HCT116 (cell line): Measurements from ENCODE around the gene DAAM1. TPM values are rescaled to one million over a fixed set of nuclear protein-coding genes. Genes with fewer than 3 reads are reported as not detected.

Experiments used
- ATAC-seq: fragments of 200-7000 bp; cut with Tn5 transposase; 2 replicates; pipeline ENCODE4 v1.9.1; 2020; ENCODE audit warnings: mild to moderate bottlenecking, moderate library complexity
- BruUV-seq: library from RNA; stranded (reverse); fragments of 400-500 nt; replicated peaks from 2 replicates; lab custom pipeline; 2021; lab: Mats Ljungman, UMichigan
- CTCF ChIA-PET: fragments of 300-600 bp; sonication (Branson Sonifier 250); formaldehyde crosslinking; loops from one replicate; lab custom pipeline; 2021; ENCODE audit warnings: antibody characterized with exemption; lab: Charles Lee
- POLR2A ChIA-PET: fragments of 300-600, 350-600 bp; sonication (Branson Sonifier 250); formaldehyde crosslinking; loops from one replicate; lab custom pipeline; 2021; ENCODE audit warnings: antibody characterized with exemption; lab: Charles Lee
- RAD21 ChIA-PET, 2 experiments: fragments of 300-600 bp; sonication (Branson Sonifier 250); formaldehyde crosslinking; loops; one replicate each; lab custom pipeline; 2023; ENCODE audit warnings: low total read pairs in 2 of 2; ENCODE audit not compliant: uncharacterized antibody in 2 of 2, unreplicated experiment in 2 of 2, low non-redundant PET in 1 of 2; lab: Charles Lee
- DNase-seq: peaks from one replicate; pipeline ENCODE4 v3.0.0-alpha.2; 2010; ENCODE audit warnings: low read depth, low spot score
- H2AFZ ChIP-seq: fragments of 200-600 bp; shearing (Covaris generic), sonication (generic); 2 replicates; pipeline ENCODE4 v1.6.1; 2017; ENCODE audit warnings: low read depth, mixed run types, mixed read lengths, antibody characterized with exemption, low read length; ENCODE audit not compliant: poor library complexity, severe bottlenecking
- H3K27ac ChIP-seq: 2 replicates; pipeline ENCODE4 v1.5.1; 2012; ENCODE audit warnings: low read depth, low read length
- H3K27me3 ChIP-seq: fragments of 200-600 bp; sonication (generic); 2 replicates; pipeline ENCODE4 v1.6.1; 2016; ENCODE audit warnings: mixed run types, low read length, mixed read lengths; ENCODE audit not compliant: insufficient read depth
- H3K36me3 ChIP-seq, 2 experiments: fragments of 200-500 bp in 1 of 2; fragments of 200-600 bp in 1 of 2; sonication (Bioruptor generic) in 1 of 2; sonication (generic) in 1 of 2; 2 replicates each; pipeline versions ENCODE4 v1.5.1 to v1.6.1; 2014 to 2016; ENCODE audit warnings: low read length in 2 of 2, inconsistent platforms in 1 of 2, mixed read lengths in 1 of 2, mixed run types in 1 of 2; ENCODE audit not compliant: insufficient read depth in 2 of 2, control insufficient read depth in 1 of 2
- H3K4me1 ChIP-seq, 2 experiments: fragments of 200-600 bp in 1 of 2; sonication (generic) in 1 of 2; 2 replicates each; pipeline versions ENCODE4 v1.5.1 to v1.6.1; 2012 to 2017; ENCODE audit warnings: low read length in 2 of 2, inconsistent platforms in 1 of 2, mild to moderate bottlenecking in 1 of 2, mixed read lengths in 1 of 2, mixed run types in 1 of 2, moderate library complexity in 1 of 2; ENCODE audit not compliant: insufficient read depth in 2 of 2, control insufficient read depth in 1 of 2
- H3K4me2 ChIP-seq: fragments of 200-600 bp; sonication (generic); 2 replicates; pipeline ENCODE4 v1.6.1; 2017; ENCODE audit warnings: mixed run types, low read length, mixed read lengths
- H3K4me3 ChIP-seq, 2 experiments: fragments of 200-600 bp in 1 of 2; sonication (generic) in 1 of 2; replicated peaks in 1 of 2; 2 replicates each; pipeline ENCODE4 v1.5.1; 2011 to 2016; ENCODE audit warnings: low read length in 2 of 2, control low read depth in 1 of 2, low read depth in 1 of 2, mild to moderate bottlenecking in 1 of 2, mixed read lengths in 1 of 2, mixed run types in 1 of 2
- H3K79me2 ChIP-seq: fragments of 200-600 bp; sonication (generic); 2 replicates; pipeline ENCODE4 v1.6.1; 2017; ENCODE audit warnings: mild to moderate bottlenecking, mixed run types, low read length, moderate library complexity, mixed read lengths; ENCODE audit not compliant: insufficient read depth
- H3K9ac ChIP-seq: fragments of 200-600 bp; sonication (generic); 2 replicates; pipeline ENCODE4 v1.6.1; 2016; ENCODE audit warnings: low read length, mixed read lengths
- H3K9me2 ChIP-seq: fragments of 200-600 bp; sonication (generic), shearing (Covaris generic); 2 replicates; pipeline ENCODE4 v1.6.1; 2017; ENCODE audit warnings: mixed run types, mild to moderate bottlenecking, moderate library complexity; ENCODE audit not compliant: insufficient read depth
- H3K9me3 ChIP-seq, 2 experiments: fragments of 200-500 bp in 1 of 2; fragments of 200-600 bp in 1 of 2; sonication (Bioruptor generic) in 1 of 2; sonication (generic) in 1 of 2; 2 replicates each; pipeline ENCODE4 v1.6.1; 2014 to 2017; ENCODE audit warnings: low read length in 2 of 2, mixed read lengths in 2 of 2, inconsistent platforms in 1 of 2, low read depth in 1 of 2, mild to moderate bottlenecking in 1 of 2, mixed run types in 1 of 2, moderate library complexity in 1 of 2; ENCODE audit not compliant: control insufficient read depth in 1 of 2, insufficient read depth in 1 of 2
- H4K20me1 ChIP-seq: fragments of 200-600 bp; sonication (generic), shearing (Covaris generic); 2 replicates; pipeline ENCODE4 v1.6.1; 2017; ENCODE audit warnings: mixed run types, mild to moderate bottlenecking, moderate library complexity; ENCODE audit not compliant: insufficient read depth
- CBX3 ChIP-seq: IDR thresholded peaks from 2 replicates; pipeline ENCODE4 v1.6.1; 2012; ENCODE audit warnings: low read depth
- CEBPB ChIP-seq: IDR thresholded peaks from 2 replicates; pipeline ENCODE4 v1.6.1; 2012; ENCODE audit warnings: low read depth
- EZH2phosphoT487 ChIP-seq: fragments of 200-600 bp; IDR thresholded peaks from 2 replicates; pipeline ENCODE4 v1.6.1; 2018; ENCODE audit warnings: antibody characterized with exemption, borderline replicate concordance
- JUND ChIP-seq: IDR thresholded peaks from 2 replicates; pipeline ENCODE4 v1.6.1; 2012
- POLR2AphosphoS5 ChIP-seq: IDR thresholded peaks from 2 replicates; pipeline ENCODE4 v1.6.1; 2011; ENCODE audit warnings: mild to moderate bottlenecking, low read depth, low read length, moderate library complexity
- RAD21 ChIP-seq: IDR thresholded peaks from 2 replicates; pipeline ENCODE4 v1.6.1; 2012; ENCODE audit warnings: low read depth, mild to moderate bottlenecking
- intact Hi-C: fragments of 100-400 bp; cut with micrococcal nuclease; formaldehyde crosslinking; loops from 2 replicates; pipeline ENCODE4 v1.10.0; 2022
- total RNA-seq: library from RNA; stranded (reverse); gene quantifications from one replicate; pipeline ENCODE4 v1.2.1, GENCODE V29; 2021; ENCODE audit not compliant: unreplicated experiment
- TF ChIP-seq, protein P1 (sequence below): IDR thresholded peaks from 2 replicates; pipeline ENCODE4 v1.6.1; 2012
- TF ChIP-seq, protein P2 (sequence below): IDR thresholded peaks from 2 replicates; pipeline ENCODE4 v1.6.1; 2011; ENCODE audit warnings: mild to moderate bottlenecking, low read length, moderate library complexity; ENCODE audit not compliant: insufficient replicate concordance; ENCODE audit errors: extremely low read depth
- TF ChIP-seq, protein P3 (sequence below): IDR thresholded peaks from 2 replicates; pipeline ENCODE4 v1.6.1; 2012; ENCODE audit warnings: low read depth
- TF ChIP-seq, protein P4 (sequence below): IDR thresholded peaks from 2 replicates; pipeline ENCODE4 v1.6.1; 2012

Gene DAAM1
- total RNA-seq, 1 experiment from 2014 or later = 10.7 TPM

DNA sequence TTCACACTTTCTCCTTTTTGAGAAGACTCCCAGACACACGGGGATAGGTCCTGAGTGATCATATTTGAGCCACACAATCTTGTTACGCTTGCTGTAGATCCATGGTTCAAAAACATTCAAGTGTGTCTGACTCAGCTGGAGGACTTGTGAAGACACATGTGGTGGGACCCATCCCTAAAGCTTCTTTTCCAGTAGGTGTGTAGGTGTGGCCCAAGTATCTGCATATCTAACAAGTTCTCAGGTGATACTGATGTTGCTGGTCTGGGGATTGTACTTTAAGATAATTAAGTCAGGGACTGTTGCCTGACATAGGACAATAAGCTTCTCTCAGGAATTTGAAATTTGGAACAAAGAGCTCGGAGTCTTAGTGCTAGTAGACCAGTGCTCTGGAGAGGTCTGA lies 4.1 kb upstream of the DAAM1 start:
- no peaks in the 10 kb centered on the region for H3K36me3 ChIP-seq
- RAD21 ChIA-PET = no interaction called here
- TF ChIP-seq, protein P1, sequence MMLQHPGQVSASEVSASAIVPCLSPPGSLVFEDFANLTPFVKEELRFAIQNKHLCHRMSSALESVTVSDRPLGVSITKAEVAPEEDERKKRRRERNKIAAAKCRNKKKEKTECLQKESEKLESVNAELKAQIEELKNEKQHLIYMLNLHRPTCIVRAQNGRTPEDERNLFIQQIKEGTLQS = no peak
- TF ChIP-seq, protein P2, sequence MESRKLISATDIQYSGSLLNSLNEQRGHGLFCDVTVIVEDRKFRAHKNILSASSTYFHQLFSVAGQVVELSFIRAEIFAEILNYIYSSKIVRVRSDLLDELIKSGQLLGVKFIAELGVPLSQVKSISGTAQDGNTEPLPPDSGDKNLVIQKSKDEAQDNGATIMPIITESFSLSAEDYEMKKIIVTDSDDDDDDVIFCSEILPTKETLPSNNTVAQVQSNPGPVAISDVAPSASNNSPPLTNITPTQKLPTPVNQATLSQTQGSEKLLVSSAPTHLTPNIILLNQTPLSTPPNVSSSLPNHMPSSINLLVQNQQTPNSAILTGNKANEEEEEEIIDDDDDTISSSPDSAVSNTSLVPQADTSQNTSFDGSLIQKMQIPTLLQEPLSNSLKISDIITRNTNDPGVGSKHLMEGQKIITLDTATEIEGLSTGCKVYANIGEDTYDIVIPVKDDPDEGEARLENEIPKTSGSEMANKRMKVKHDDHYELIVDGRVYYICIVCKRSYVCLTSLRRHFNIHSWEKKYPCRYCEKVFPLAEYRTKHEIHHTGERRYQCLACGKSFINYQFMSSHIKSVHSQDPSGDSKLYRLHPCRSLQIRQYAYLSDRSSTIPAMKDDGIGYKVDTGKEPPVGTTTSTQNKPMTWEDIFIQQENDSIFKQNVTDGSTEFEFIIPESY = no peak
- TF ChIP-seq CBX3 (no peak), JUND (no peak)
- TF ChIP-seq, all 23 proteins: peak for 0
- ChIA-PET CTCF (no interaction called here), POLR2A (no interaction called here)
- BruUV-seq = no TSS peak
- H3K9ac ChIP-seq = no peak overlapping the region
- intact Hi-C loops = no loop called here
- no peaks in the 10 kb centered on the region for H3K79me2 ChIP-seq
- no peaks in the 10 kb centered on the region for H4K20me1 ChIP-seq
- ATAC-seq (no peak), DNase-seq (no peak)
- peaks cover 33% of the 10 kb centered on the region for H3K27me3 ChIP-seq
- H3K9me2 ChIP-seq = no peaks in the 10 kb centered on the region
- H3K4me2 ChIP-seq = no peak overlapping the region
- no peak overlapping the region for H2AFZ ChIP-seq
- no peak overlapping the region for H3K27ac ChIP-seq
- peaks cover 3 to 9% of the 10 kb centered on the region in 2 experiments; a peak in 2 of 4 replicates for H3K4me1 ChIP-seq
- no peak overlapping the region for H3K4me3 ChIP-seq
- no peaks in the 10 kb centered on the region for H3K9me3 ChIP-seq

DNA sequence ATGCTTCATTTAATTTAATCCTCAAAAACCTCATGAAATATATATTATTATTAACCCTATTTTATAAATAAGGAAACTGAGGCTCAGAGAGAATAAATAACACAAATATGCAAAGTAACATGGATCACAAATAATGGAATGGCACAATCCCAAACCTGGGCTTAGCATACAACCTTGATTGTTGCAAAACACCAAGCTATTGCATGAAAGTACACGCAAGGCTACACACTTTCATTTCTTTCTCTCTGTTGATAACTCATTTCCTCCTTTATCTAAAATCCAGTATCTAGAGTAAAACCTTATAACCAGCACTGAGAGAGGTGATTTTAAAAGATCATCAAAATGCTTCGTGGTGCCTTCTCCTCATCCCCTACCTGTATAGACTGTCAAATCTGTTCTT lies 2.8 kb upstream of the DAAM1 start:
- peaks cover 33% of the 10 kb centered on the region for H3K27me3 ChIP-seq
- no peaks in the 10 kb centered on the region for H4K20me1 ChIP-seq
- H3K79me2 ChIP-seq = no peaks in the 10 kb centered on the region
- CTCF ChIA-PET = no interaction called here
- H3K4me1 ChIP-seq = peaks cover 9 to 20% of the 10 kb centered on the region in 2 experiments; a peak in 3 of 4 replicates
- no peak overlapping the region for H2AFZ ChIP-seq
- TF ChIP-seq, protein P3, sequence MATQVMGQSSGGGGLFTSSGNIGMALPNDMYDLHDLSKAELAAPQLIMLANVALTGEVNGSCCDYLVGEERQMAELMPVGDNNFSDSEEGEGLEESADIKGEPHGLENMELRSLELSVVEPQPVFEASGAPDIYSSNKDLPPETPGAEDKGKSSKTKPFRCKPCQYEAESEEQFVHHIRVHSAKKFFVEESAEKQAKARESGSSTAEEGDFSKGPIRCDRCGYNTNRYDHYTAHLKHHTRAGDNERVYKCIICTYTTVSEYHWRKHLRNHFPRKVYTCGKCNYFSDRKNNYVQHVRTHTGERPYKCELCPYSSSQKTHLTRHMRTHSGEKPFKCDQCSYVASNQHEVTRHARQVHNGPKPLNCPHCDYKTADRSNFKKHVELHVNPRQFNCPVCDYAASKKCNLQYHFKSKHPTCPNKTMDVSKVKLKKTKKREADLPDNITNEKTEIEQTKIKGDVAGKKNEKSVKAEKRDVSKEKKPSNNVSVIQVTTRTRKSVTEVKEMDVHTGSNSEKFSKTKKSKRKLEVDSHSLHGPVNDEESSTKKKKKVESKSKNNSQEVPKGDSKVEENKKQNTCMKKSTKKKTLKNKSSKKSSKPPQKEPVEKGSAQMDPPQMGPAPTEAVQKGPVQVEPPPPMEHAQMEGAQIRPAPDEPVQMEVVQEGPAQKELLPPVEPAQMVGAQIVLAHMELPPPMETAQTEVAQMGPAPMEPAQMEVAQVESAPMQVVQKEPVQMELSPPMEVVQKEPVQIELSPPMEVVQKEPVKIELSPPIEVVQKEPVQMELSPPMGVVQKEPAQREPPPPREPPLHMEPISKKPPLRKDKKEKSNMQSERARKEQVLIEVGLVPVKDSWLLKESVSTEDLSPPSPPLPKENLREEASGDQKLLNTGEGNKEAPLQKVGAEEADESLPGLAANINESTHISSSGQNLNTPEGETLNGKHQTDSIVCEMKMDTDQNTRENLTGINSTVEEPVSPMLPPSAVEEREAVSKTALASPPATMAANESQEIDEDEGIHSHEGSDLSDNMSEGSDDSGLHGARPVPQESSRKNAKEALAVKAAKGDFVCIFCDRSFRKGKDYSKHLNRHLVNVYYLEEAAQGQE = no peak
- TF ChIP-seq POLR2AphosphoS5 = no peak
- no peak for TF ChIP-seq EZH2phosphoT487
- TF ChIP-seq, protein P4, sequence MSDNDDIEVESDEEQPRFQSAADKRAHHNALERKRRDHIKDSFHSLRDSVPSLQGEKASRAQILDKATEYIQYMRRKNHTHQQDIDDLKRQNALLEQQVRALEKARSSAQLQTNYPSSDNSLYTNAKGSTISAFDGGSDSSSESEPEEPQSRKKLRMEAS = no peak
- TF ChIP-seq RAD21 = no peak
- TF ChIP-seq, protein P2 = no peak
- TF ChIP-seq CEBPB = no peak
- H3K4me2 ChIP-seq = no peak overlapping the region
- no peak overlapping the region for H3K4me3 ChIP-seq
- H3K9me3 ChIP-seq = no peaks in the 10 kb centered on the region
- no peaks in the 10 kb centered on the region for H3K36me3 ChIP-seq
- intact Hi-C loops = loop anchor here (5.0 kb wide), 3 partner anchors 92 to 237 kb away; no protein-coding TSS in a partner anchor
- POLR2A ChIA-PET = no interaction called here
- ATAC-seq = no peak
- RAD21 ChIA-PET = no interaction called here
- no peak overlapping the region for H3K9ac ChIP-seq
- no peak for DNase-seq
- no peaks in the 10 kb centered on the region for H3K9me2 ChIP-seq
- no TSS peak for BruUV-seq
- no peak overlapping the region for H3K27ac ChIP-seq
